SJCRH30 (cell line): Measurements from ENCODE around the gene PDZRN4. TPM values are rescaled to one million over a fixed set of nuclear protein-coding genes. Genes with fewer than 3 reads are reported as not detected.
A peak's percentile ranks its signal among the peaks of the same experiment; 100 is the strongest.

Experiments used
- DNase-seq, 2 experiments: peaks; one replicate each; pipeline ENCODE4 v3.0.0-alpha.2; 2015 to 2020
- H3K27ac ChIP-seq: fragments of 250-450 bp; sonication (Bioruptor Pico); 2 replicates; pipeline ENCODE4 v1.5.1; 2020; ENCODE audit warnings: mild to moderate bottlenecking, moderate library complexity
- H3K27me3 ChIP-seq: fragments of 250-450 bp; sonication (Bioruptor Pico); 2 replicates; pipeline ENCODE4 v1.5.1; 2020; ENCODE audit warnings: mild to moderate bottlenecking, moderate library complexity
- H3K36me3 ChIP-seq: fragments of 250-450 bp; sonication (Bioruptor Pico); 2 replicates; pipeline ENCODE4 v1.5.1; 2020; ENCODE audit warnings: mild to moderate bottlenecking, moderate library complexity
- H3K4me1 ChIP-seq: fragments of 250-450 bp; sonication (Bioruptor Pico); 2 replicates; pipeline ENCODE4 v1.5.1; 2020; ENCODE audit warnings: mild to moderate bottlenecking, moderate library complexity
- H3K4me3 ChIP-seq: fragments of 250-450 bp; sonication (Bioruptor Pico); 2 replicates; pipeline ENCODE4 v1.5.1; 2020; ENCODE audit warnings: mild to moderate bottlenecking, moderate library complexity
- H3K9me3 ChIP-seq: fragments of 250-450 bp; sonication (Bioruptor Pico); replicated peaks from 2 replicates; pipeline ENCODE4 v1.5.1; 2020; ENCODE audit warnings: mild to moderate bottlenecking, moderate library complexity
- total RNA-seq: library from RNA; depleted of rRNA; stranded (reverse); fragments of >200 nt; shearing (Covaris generic); gene quantifications from 2 replicates; pipeline ENCODE4 v1.2.3, GENCODE V29; 2014

PDZRN4 gene
- total RNA-seq, 1 experiment from 2014 or later, result not detected

DNA sequence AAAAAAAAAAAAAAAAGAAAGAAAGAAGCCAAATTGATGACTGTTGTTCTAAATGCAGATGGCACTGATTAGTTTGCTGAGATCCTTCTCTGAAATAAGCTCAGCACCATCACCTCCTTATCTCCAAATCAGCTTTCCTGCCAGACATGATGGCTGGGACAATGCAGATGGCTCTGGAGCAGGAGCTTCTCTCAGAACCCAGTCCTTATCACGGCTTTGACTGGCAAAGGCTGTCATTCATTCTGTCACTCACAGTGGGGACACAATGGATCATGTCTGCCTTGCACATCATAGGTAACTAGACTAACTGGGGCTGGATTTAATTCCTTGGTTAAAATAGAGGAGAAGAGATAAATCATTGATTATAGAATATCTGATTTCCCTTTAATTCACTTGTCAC, 146.3 kb downstream of the PDZRN4 start:
- DNase-seq, result no peak
- Histone ChIP-seq H3K36me3 (no peaks in the 10 kb centered on the region), H3K27ac (no peak overlapping the region), H3K4me3 (no peak overlapping the region), H3K9me3 (0 out of 2 replicates have a peak, but pooled peaks cover 1% of the 10 kb centered on the region), H3K27me3 (no peaks in the 10 kb centered on the region), H3K4me1 (no peaks in the 10 kb centered on the region)

DNA sequence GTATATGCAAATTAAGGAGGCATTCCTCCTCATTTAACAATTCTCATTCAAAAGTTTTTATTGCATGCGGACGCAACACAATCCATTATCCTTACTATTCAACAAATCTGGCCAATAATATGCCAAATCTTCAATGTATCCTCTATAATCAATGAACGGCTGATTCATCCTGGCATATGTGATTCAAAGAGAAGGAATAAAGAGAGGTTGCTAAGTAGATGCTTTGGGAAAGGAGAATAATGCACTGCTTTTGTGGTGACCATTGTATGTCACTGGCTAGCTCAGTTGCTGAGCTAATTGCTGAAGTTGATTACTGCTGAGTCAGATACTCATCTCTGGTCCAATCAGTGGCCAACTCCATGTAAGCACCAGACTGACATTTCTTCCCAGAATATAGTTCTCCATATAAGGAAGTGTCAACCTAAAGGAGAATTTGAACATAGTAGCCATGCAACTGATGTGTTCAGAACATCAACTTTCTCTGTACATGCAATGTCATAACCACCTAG, 148.0 kb downstream of the PDZRN4 start:
- no peaks in the 10 kb centered on the region for H3K4me1 ChIP-seq
- DNase-seq, result no peak
- 0 out of 2 replicates have a peak, but pooled peaks cover 3% of the 10 kb centered on the region for H3K9me3 ChIP-seq
- no peaks in the 10 kb centered on the region for H3K36me3 ChIP-seq
- H3K4me3 ChIP-seq, result no peak overlapping the region
- H3K27me3 ChIP-seq, result no peaks in the 10 kb centered on the region
- H3K27ac ChIP-seq, result no peak overlapping the region

DNA sequence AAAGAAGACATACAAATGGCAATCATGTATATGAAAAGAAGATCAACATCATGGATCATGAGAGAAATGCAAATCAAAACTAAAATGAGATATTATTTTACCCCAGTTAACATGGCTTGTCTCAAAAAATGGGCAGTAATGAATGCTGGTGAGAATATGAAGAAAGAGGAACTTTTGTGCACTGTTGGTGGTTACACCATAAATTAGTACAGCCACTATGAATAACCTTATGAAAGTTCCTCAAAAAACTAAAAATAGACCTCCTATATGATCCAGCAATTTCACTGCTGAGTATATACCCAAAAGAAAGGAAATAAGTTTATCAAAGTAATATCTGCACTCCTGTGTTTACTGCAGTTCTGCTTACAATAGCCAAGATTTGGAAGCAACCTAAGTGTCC, 151.7 kb downstream of the PDZRN4 start:
- H3K4me1 ChIP-seq, result no peaks in the 10 kb centered on the region
- no peak overlapping the region for H3K4me3 ChIP-seq
- H3K27ac ChIP-seq, result no peak overlapping the region
- H3K27me3 ChIP-seq, result no peaks in the 10 kb centered on the region
- no peak for DNase-seq
- H3K9me3 ChIP-seq, result 0 out of 2 replicates have a peak, but pooled peaks cover 3% of the 10 kb centered on the region
- H3K36me3 ChIP-seq, result no peaks in the 10 kb centered on the region

DNA sequence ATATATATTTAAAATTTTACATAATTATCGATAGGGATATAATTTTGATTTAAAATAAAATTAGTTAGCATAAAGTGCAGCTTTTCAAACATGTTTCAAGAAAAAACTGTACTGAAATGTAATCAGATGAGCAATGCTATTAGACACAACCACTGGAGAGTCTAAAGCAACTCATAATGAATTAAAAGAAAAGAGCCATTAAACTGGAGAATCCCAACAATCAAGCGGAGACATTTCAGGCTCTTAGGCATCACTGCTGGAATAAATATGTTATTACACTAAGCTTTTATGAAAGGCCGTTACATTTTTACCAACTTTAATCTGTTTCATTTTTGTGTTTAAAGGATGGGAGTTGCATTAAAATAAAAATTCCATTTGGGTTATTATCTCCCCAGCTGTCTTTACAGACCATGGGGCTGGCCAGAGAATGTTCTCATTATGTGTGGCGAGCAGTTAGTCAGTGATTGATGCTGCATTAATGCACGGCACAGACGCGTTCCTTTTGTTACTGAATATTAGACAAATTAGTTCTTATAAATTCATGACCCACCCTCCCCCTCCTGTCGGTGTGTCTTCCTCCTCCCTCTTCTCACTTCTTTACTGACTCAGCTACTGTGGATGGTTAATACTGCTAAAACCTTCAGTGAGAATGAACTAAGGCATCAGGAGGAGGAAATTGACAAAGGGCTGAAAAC, 156.8 kb downstream of the PDZRN4 start:
- peak in 1 of 2 experiments; percentile 13 for DNase-seq
- Histone ChIP-seq H3K27ac (no peak overlapping the region), H3K4me3 (no peak overlapping the region), H3K27me3 (no peaks in the 10 kb centered on the region; the same call in 1 of the 2 replicates), H3K4me1 (no peaks in the 10 kb centered on the region), H3K9me3 (no peaks in the 10 kb centered on the region), H3K36me3 (no peaks in the 10 kb centered on the region)

DNA sequence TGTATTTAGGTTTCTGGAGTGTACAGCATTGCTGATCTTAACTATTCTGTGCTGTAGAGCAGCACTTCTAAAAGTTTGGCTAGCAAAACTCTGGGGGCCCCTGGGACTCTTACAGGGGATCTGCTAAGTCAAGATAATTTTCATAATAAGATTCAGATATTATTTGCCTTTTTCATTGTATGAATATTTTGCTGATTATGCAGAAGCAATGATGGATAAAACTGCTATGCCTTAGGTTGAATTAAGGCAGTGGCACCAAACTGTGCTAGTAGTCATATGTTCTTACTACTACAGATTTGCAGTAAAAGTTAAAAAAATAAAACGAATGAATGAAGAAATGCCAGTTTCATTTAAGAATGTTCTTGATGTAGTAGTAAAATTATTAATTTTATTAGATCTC, 160.1 kb downstream of the PDZRN4 start:
- no peak for DNase-seq
- H3K9me3 ChIP-seq, result no peaks in the 10 kb centered on the region
- H3K27me3 ChIP-seq, result no peaks in the 10 kb centered on the region; the same call in 1 of the 2 replicates
- H3K4me3 ChIP-seq, result no peak overlapping the region
- H3K27ac ChIP-seq, result no peak overlapping the region
- H3K36me3 ChIP-seq, result no peaks in the 10 kb centered on the region
- no peaks in the 10 kb centered on the region for H3K4me1 ChIP-seq

DNA sequence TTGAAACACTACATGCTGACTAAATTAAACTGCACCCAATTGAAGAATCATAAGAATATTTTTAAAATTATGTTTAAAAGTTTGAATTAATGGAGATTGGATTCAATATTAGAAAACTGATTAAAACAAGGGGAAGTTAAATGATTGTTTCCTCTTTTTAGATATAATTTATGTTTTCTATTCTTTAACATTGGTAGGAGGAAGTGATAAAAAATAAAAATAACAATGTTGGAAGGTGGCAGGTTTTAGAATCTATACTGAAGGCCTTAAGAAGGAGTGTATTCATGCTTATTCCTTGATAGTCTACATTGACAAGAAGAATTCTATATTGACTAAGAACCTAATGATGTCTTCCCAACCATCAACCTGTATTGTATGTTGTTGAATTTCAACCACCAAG, 168.1 kb downstream of the PDZRN4 start:
- no peaks in the 10 kb centered on the region for H3K9me3 ChIP-seq
- no peak overlapping the region for H3K27ac ChIP-seq
- H3K4me1 ChIP-seq, result no peaks in the 10 kb centered on the region
- no peak overlapping the region for H3K4me3 ChIP-seq
- DNase-seq, result no peak
- no peaks in the 10 kb centered on the region for H3K27me3 ChIP-seq
- no peaks in the 10 kb centered on the region for H3K36me3 ChIP-seq

DNA sequence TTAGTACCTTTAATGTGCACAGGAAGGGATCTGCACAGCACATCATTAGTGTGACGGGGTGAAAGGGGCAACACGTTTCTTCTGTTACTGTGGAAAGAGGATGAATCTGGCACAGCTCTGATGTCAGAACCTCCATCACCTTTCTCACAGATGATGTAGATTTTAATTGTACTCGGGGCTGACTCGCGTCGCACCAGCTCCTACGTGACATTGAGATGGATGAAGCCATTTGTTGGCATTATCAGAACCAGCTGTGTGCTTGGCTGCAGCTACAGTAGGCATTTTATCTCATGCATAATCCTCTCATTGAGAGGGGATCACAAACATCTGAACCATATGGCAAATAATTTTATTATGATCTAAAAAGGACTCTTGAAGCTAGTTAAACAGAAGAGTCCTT, 173.6 kb downstream of the PDZRN4 start:
- Histone ChIP-seq H3K27ac (no peak overlapping the region), H3K9me3 (no peaks in the 10 kb centered on the region), H3K27me3 (no peaks in the 10 kb centered on the region), H3K4me3 (no peak overlapping the region), H3K4me1 (peaks cover 4% of the 10 kb centered on the region), H3K36me3 (no peaks in the 10 kb centered on the region)
- no peak for DNase-seq

DNA sequence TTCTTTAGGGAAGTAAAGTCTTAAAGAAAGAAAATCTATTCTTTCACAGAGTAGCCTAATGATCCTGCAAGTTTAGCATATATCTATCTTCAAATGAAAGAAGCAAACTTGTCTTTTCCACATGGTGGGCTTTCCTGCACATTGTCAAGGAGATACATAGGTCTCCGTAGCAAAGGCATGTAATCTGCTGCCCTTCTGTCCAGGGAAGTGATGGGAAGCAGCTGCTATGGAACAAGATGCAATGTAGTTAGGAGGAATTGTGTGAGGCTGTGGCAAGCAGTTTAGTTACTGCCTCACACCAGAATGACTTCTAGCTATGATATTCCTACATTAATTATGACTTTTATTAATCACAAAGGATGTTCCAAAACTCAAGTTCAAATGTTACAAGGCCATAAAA, 174.4 kb downstream of the PDZRN4 start:
- H3K9me3 ChIP-seq, result no peaks in the 10 kb centered on the region
- H3K4me3 ChIP-seq, result no peak overlapping the region
- peaks cover 4% of the 10 kb centered on the region for H3K4me1 ChIP-seq
- DNase-seq, result peak in 1 of 2 experiments; percentile 13
- no peaks in the 10 kb centered on the region for H3K27me3 ChIP-seq
- H3K36me3 ChIP-seq, result no peaks in the 10 kb centered on the region
- no peak overlapping the region for H3K27ac ChIP-seq

DNA sequence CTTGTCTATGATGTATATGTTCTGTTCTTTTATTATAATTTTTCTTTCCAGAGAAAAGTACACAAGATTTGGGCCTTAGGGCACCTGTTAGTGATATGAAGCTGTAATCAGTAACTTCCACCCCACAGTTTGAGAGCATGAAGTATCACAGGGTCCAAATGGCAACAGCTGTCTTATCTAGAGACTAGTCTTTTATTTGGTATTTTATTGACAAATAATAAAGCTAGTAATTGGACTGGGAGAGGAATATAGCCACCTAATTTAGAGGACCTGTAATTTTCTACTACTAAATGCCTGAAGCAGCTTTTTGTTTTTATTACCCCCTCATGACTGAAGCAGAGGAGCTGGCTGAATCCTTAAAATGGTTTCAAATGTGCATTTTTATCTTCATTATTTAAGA, 174.8 kb downstream of the PDZRN4 start:
- Histone ChIP-seq H3K27ac (no peak overlapping the region), H3K36me3 (no peaks in the 10 kb centered on the region), H3K9me3 (no peaks in the 10 kb centered on the region), H3K4me1 (peaks cover 4% of the 10 kb centered on the region), H3K27me3 (no peaks in the 10 kb centered on the region), H3K4me3 (no peak overlapping the region)
- DNase-seq, result no peak

DNA sequence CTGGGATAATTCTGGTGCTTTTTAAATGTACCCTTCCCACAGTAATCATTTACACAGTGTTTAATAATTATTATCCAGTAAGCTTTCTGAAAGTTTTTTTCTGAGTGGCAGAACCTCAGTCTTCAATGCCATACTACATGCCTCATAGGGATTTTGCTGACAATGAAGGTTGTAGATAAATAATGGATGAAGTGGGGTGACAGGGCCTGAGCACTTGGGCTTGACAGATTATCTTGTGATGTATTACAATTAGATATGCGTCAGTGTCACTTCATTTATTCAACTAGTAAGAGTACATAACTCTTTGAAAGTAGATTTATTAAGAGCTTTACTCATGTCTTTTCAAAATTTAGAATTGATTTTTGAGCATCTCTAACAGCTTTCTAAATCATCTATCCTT, 176.1 kb downstream of the PDZRN4 start:
- Histone ChIP-seq H3K4me3 (no peak overlapping the region), H3K27ac (no peak overlapping the region), H3K9me3 (no peaks in the 10 kb centered on the region), H3K27me3 (no peaks in the 10 kb centered on the region), H3K4me1 (peaks cover 4% of the 10 kb centered on the region), H3K36me3 (no peaks in the 10 kb centered on the region)
- DNase-seq, result no peak

DNA sequence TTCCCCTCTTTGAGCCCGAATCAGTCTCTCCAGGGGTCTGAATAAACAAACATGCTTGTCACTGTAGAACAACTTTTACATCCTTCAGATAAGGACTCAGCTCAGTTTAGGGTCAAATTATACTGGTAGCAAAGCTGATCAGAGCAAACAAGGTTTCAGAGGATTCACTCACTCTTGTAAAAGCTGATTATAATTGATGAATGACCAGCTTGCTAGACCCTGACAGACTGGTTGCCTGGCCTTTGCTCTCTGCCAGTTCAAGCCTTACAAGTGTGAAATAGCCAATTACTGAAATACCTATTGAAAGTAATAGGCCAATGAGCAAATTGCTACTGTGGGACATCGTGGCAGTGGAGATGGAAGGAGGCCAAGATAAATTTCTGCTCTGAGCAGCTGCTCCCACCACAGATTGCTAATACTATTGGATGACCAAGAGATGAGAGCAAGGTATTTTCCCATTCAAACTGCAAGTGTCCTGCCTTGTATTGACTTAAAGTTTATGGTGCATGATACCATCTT, 177.6 kb downstream of the PDZRN4 start:
- DNase-seq, result peak; percentile 16 to 57
- Histone ChIP-seq H3K9me3 (no peaks in the 10 kb centered on the region), H3K27me3 (no peaks in the 10 kb centered on the region), H3K4me1 (peaks cover 4% of the 10 kb centered on the region), H3K36me3 (no peaks in the 10 kb centered on the region), H3K4me3 (no peak overlapping the region), H3K27ac (no peak overlapping the region)

DNA sequence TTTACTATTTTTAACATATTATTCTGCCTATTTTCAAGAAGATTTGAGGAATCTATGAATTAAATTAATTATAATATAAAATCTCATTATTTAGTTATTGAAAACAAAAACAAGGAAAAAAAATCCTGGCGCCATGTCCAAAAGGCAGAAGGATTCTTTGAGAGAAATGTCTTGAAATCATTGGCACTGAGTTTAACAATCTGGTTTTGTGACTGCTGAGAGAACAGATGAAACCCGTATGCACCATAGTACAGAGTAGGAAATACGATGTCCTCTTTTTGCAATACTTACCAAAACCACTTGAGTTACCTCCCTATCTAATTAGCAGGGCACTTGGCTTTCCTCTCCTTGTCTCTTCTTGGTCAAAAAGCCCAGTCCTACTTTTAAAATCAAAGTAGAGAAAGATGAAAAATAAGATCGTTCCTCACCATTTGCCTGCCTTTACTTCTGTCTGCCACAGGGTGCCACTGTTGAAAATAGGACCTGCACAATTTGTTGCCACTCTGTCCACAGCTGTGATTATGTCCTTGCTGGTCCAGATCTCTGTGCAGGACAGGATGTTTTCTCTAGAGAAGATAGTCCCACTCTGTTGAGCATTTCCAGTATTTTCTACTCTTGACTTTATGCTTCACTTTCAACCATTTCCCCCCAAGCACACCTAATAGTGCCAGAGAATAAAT, 179.7 kb downstream of the PDZRN4 start:
- Histone ChIP-seq H3K27ac (no peak overlapping the region), H3K36me3 (no peaks in the 10 kb centered on the region), H3K4me1 (peaks cover 4% of the 10 kb centered on the region), H3K9me3 (no peaks in the 10 kb centered on the region), H3K27me3 (no peaks in the 10 kb centered on the region), H3K4me3 (no peak overlapping the region)
- peak in 1 of 2 experiments; percentile 37 for DNase-seq

DNA sequence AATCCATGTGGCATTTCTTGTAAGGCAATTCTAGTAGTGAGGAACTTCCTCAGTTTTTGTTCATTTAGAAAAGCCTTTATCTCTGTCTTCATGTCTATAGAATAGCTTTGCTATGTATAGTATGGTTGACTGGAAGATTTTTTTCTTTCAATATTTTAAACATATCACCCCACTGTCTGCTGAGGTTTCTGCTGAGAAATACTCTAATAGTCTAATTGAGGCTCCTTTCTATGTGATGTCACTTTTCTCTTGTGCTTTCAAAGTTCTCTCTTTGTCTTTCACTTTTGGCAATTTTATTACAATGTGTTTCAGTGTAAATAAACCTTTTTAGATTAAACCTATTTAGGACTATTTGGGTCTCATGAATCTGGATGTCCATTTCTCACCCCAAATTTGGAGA, 192.8 kb downstream of the PDZRN4 start:
- Histone ChIP-seq H3K27me3 (no peaks in the 10 kb centered on the region), H3K4me1 (no peaks in the 10 kb centered on the region), H3K4me3 (no peak overlapping the region), H3K27ac (no peak overlapping the region), H3K9me3 (no peaks in the 10 kb centered on the region), H3K36me3 (no peaks in the 10 kb centered on the region)
- DNase-seq, result no peak

DNA sequence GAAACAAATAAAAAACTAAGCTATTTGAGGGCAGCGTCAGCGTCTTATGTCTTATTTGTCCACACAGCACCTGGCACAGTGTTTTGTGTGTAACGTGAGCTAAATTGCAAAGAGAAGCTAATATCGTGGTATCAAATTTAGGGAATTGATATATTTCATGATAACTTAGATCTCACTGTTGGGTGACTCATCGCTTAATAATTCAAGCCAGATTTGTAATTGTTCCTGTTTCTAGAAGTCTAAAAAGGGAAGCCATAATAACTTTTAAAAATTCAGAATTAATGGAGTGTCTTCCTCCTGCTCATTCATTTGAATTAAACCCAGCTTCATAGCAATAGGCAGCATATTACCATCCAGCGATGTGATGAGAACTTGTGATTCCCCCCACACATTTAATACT, 214.7 kb downstream of the PDZRN4 start:
- H3K27ac ChIP-seq, result no peak overlapping the region
- H3K4me3 ChIP-seq, result no peak overlapping the region
- no peak for DNase-seq

DNA sequence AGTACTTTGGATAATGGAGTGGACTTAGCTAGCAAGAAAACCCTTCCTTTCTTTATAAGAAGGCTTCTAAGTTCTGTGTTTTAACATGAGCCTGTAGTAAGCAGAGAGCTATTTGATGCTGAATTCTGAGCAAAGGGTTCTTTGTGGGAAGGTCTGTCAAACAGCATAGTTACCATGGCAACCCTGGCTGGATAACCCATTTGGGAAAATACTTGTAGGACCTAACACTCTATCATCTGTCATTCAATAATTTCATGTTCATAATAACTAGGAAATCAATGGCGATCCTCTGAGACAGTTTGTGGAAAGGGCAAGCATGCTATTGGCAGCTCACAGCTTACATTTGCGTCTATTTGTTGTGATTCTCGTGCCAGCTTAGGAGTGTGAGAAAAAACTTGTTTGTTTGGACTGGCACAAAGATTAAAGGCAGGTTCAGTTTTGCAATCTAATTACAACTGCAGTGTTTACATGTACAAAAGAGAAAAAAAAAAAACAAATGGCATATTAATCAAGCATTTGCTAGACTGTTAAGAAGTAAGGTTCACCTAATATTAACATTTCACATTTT, 219.2 kb downstream of the PDZRN4 start:
- H3K27me3 ChIP-seq, result no peaks in the 10 kb centered on the region
- H3K9me3 ChIP-seq, result no peaks in the 10 kb centered on the region
- DNase-seq, result no peak
- no peaks in the 10 kb centered on the region for H3K4me1 ChIP-seq
- H3K27ac ChIP-seq, result no peak overlapping the region
- H3K36me3 ChIP-seq, result no peaks in the 10 kb centered on the region
- no peak overlapping the region for H3K4me3 ChIP-seq

More for the DNA sequence above, 214.7 kb downstream of the PDZRN4 start:
- no peaks in the 10 kb centered on the region for H3K9me3 ChIP-seq
- H3K4me1 ChIP-seq, result no peaks in the 10 kb centered on the region
- H3K36me3 ChIP-seq, result no peaks in the 10 kb centered on the region
- H3K27me3 ChIP-seq, result no peaks in the 10 kb centered on the region
